WERI-Rb-1 (cell line): ENCODE results near the gene TMEM132D.

Source experiments
- DNase-seq: peaks from one replicate; pipeline ENCODE4 v3.0.0-alpha.2; 2020
- H3K27ac ChIP-seq: fragments of 250-450 bp; sonication (Bioruptor Pico); 2 replicates; pipeline ENCODE4 v1.5.1; 2020; ENCODE audit warnings: mild to moderate bottlenecking, moderate library complexity
- H3K27me3 ChIP-seq: fragments of 250-450 bp; sonication (Bioruptor Pico); 2 replicates; pipeline ENCODE4 v1.5.1; 2021; ENCODE audit warnings: mild to moderate bottlenecking, low read depth, moderate library complexity; ENCODE audit not compliant: insufficient read depth, severe bottlenecking
- H3K36me3 ChIP-seq: fragments of 250-450 bp; sonication (Bioruptor Pico); 2 replicates; pipeline ENCODE4 v1.5.1; 2020; ENCODE audit warnings: mild to moderate bottlenecking, moderate library complexity
- H3K4me3 ChIP-seq: 2 replicates; pipeline ENCODE4 v1.5.1; 2011; ENCODE audit warnings: low read depth, mild to moderate bottlenecking, control low read depth, low read length
- H3K9me3 ChIP-seq: fragments of 250-450 bp; sonication (Bioruptor Pico); 2 replicates; pipeline ENCODE4 v1.5.1; 2021; ENCODE audit warnings: mild to moderate bottlenecking, moderate library complexity; ENCODE audit not compliant: severe bottlenecking
- TF ChIP-seq, protein P1 (sequence below): IDR thresholded peaks from 2 replicates; pipeline ENCODE4 v1.5.1; 2011; ENCODE audit warnings: low read depth, mild to moderate bottlenecking, control low read depth, inconsistent platforms, low read length

TMEM132D gene

DNA sequence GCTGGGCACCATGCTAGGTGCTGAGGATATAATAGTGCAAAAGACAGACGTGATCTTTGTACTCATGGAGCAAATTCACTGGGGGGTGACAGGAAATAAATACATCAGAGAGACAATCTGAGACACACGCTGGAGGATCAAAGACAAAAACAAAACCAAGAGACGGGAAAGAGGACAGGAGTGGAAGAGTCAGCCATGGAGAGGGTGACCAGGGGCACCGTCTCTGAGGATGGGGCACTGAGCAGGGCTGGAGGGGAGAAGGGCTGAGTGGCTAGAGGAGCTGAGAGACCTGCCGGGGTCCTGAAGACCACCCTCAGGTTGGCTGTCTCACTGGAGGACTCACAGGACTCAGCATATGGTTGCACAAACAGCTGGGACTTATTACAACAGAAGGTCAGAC is 81.9 kb downstream of the TMEM132D start:
- DNase-seq = no peak
- Histone ChIP-seq H3K9me3 (no peaks in the 10 kb centered on the region), H3K36me3 (no peaks in the 10 kb centered on the region), H3K27ac (no peak overlapping the region), H3K4me3 (no peak overlapping the region), H3K27me3 (no peaks in the 10 kb centered on the region)
- TF ChIP-seq, protein P1, sequence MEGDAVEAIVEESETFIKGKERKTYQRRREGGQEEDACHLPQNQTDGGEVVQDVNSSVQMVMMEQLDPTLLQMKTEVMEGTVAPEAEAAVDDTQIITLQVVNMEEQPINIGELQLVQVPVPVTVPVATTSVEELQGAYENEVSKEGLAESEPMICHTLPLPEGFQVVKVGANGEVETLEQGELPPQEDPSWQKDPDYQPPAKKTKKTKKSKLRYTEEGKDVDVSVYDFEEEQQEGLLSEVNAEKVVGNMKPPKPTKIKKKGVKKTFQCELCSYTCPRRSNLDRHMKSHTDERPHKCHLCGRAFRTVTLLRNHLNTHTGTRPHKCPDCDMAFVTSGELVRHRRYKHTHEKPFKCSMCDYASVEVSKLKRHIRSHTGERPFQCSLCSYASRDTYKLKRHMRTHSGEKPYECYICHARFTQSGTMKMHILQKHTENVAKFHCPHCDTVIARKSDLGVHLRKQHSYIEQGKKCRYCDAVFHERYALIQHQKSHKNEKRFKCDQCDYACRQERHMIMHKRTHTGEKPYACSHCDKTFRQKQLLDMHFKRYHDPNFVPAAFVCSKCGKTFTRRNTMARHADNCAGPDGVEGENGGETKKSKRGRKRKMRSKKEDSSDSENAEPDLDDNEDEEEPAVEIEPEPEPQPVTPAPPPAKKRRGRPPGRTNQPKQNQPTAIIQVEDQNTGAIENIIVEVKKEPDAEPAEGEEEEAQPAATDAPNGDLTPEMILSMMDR = no peak

DNA sequence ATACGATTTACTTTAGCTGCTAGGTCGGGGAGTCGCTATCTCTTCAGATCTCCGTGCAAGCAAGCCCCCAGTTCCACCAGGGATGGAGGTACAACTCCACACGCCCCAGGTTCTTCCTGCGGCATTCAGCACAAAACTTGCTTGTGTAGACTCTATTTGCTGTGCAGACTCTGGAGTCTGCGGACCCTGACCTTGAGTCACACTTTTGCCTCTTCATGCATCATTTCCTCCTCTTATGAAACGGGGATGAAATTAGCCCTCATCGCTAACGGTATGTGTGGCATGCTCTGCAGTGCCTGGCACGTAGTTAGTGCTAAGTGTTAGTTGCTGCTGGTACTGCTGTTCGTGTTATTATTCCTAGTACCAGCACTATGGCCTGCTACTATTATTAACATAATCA is 84.4 kb downstream of the TMEM132D start:
- Histone ChIP-seq H3K27ac (no peak overlapping the region), H3K36me3 (no peaks in the 10 kb centered on the region), H3K27me3 (no peaks in the 10 kb centered on the region), H3K9me3 (no peaks in the 10 kb centered on the region), H3K4me3 (no peak overlapping the region)
- no peak for DNase-seq
- TF ChIP-seq, protein P1 = no peak

DNA sequence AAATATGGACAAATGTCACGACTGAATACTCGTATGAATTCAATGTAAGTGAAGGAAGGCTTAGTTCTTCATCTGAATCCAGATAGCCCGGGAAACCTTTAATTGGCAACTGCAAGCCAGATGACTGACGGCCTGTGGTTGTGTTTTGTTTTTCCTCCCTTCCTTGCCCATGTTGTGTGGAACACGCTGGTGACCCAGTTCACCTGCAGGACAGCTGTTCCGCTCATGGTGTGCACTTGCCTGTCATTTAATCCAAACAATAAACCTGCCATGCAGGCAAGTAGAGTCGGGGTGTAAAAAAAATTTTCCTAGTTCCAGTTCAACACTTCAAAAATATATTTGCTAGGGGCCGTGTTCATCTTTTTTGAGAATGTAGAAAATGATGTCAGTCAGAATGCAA is 88.0 kb downstream of the TMEM132D start:
- H3K9me3 ChIP-seq = no peaks in the 10 kb centered on the region
- no peak overlapping the region for H3K27ac ChIP-seq
- H3K4me3 ChIP-seq = no peak overlapping the region
- H3K36me3 ChIP-seq = no peaks in the 10 kb centered on the region
- no peaks in the 10 kb centered on the region for H3K27me3 ChIP-seq
- DNase-seq = no peak
- TF ChIP-seq, protein P1 = no peak

DNA sequence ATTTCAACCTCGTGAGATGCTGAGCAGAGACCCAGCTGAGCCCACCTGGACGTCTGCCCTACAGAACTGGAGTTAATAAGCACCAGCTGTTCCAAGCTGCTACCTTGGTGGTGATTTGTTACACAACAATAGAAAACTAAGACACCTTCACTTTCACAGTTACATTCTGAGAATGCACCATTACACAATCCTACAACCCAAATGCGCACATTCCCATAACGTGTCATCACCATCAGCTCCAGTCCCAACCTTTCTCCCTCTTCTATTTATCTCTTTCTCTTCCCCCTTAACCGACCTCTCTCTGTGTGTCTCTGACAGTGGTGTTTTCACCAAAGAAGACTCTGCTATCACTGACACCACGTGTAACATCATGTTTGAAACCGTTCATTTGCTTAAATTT is 91.9 kb downstream of the TMEM132D start:
- DNase-seq = no peak
- no peak overlapping the region for H3K27ac ChIP-seq
- H3K36me3 ChIP-seq = no peaks in the 10 kb centered on the region
- H3K27me3 ChIP-seq = no peaks in the 10 kb centered on the region
- no peaks in the 10 kb centered on the region for H3K9me3 ChIP-seq
- TF ChIP-seq, protein P1 = no peak
- H3K4me3 ChIP-seq = no peak overlapping the region

DNA sequence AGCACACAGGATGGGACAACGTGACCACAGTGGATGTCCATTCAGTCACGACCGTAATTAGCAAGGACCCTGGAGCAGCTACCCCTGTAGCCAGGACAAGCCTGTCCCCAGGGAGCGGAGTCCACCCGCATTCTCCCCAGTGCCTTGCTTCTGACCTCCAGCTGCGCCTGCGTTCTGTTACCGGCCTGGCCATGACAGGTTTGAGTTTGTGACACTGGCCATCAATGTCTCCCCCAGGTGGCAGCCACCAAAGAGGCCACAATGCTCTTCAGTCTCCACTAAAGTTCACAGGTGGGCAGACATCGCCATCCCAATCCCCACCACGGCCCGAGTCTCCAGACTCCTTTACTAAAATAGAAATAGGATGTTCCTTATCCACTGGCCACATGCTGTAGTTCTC is 96.7 kb downstream of the TMEM132D start:
- Histone ChIP-seq H3K9me3 (no peaks in the 10 kb centered on the region), H3K27ac (no peak overlapping the region), H3K4me3 (no peak overlapping the region), H3K27me3 (no peaks in the 10 kb centered on the region), H3K36me3 (no peaks in the 10 kb centered on the region)
- DNase-seq = peak; percentile 11
- TF ChIP-seq, protein P1 = peak; percentile 34; the same call in 1 of the 2 replicates

DNA sequence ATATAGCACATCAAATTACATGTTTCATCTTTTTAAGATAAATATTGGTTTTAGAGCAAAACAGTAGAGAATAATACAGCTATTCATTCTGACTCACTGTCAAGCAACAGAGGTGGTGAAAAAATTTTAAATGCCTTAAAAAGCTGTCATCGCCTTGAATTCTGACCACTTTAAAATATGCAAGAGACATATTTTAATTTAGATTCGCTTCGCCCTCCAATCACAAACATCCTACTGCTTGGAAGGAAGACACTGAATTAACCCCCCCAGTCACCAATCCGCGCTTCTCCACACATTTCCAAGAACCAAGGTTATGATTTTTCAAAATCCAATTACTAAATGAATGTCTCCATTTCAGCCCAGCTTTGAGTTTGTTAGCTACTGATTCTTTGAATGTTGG is 112.4 kb downstream of the TMEM132D start:
- DNase-seq = no peak
- Histone ChIP-seq H3K4me3 (no peak overlapping the region), H3K9me3 (no peaks in the 10 kb centered on the region), H3K36me3 (no peaks in the 10 kb centered on the region), H3K27ac (no peak overlapping the region), H3K27me3 (peaks cover 5% of the 10 kb centered on the region)
- TF ChIP-seq, protein P1 = no peak
